HEK293T (cell line): ENCODE data around the gene SLC18A3.

Source experiments
- CTCF ChIA-PET: fragments of 350-600 bp; formaldehyde crosslinking; extraction: SDS; loops from one replicate; lab custom pipeline; 2021; ENCODE audit warnings: antibody characterized with exemption, inconsistent platforms; lab: Yijun Ruan, JAX
- POLR2A ChIA-PET: fragments of 350-600 bp; formaldehyde crosslinking; extraction: SDS; loops from one replicate; lab custom pipeline; 2020; ENCODE audit warnings: antibody characterized with exemption, inconsistent platforms; lab: Yijun Ruan, JAX
- DNase-seq: peaks from one replicate; pipeline ENCODE4 v3.0.0; 2012; ENCODE audit warnings: mixed read lengths; ENCODE audit errors: extremely low spot score
- ARNT ChIP-seq: fragments of 450-650 bp; IDR thresholded peaks from 2 replicates; pipeline ENCODE4 v1.6.1; 2017; ENCODE audit warnings: mild to moderate bottlenecking
- BHLHE40 ChIP-seq: fragments of 450-650 bp; IDR thresholded peaks from 2 replicates; pipeline ENCODE4 v1.6.1; 2016; ENCODE audit warnings: mild to moderate bottlenecking, moderate library complexity, borderline replicate concordance
- CTBP1 ChIP-seq: fragments of 450-650 bp; IDR thresholded peaks from 2 replicates; pipeline ENCODE4 v1.6.1; 2016; ENCODE audit warnings: borderline replicate concordance
- ELF4 ChIP-seq: fragments of 450-650 bp; IDR thresholded peaks from 2 replicates; pipeline ENCODE4 v1.6.1; 2017; ENCODE audit warnings: antibody characterized with exemption
- FOXA1 ChIP-seq: fragments of 450-650 bp; IDR thresholded peaks from 2 replicates; pipeline ENCODE4 v1.6.1; 2016; ENCODE audit warnings: mild to moderate bottlenecking
- FOXK2 ChIP-seq: fragments of 450-650 bp; IDR thresholded peaks from 2 replicates; pipeline ENCODE4 v1.6.1; 2016; ENCODE audit warnings: mild to moderate bottlenecking
- FOXM1 ChIP-seq: fragments of 450-650 bp; IDR thresholded peaks from 2 replicates; pipeline ENCODE4 v1.6.1; 2017; ENCODE audit warnings: mild to moderate bottlenecking, borderline replicate concordance
- HDGF ChIP-seq: fragments of 450-650 bp; IDR thresholded peaks from 2 replicates; pipeline ENCODE4 v1.6.1; 2017; ENCODE audit warnings: antibody characterized with exemption, borderline replicate concordance
- L3MBTL2 ChIP-seq: fragments of 450-650 bp; conservative IDR thresholded peaks from 2 replicates; pipeline ENCODE4 v1.6.1; 2016; ENCODE audit warnings: mild to moderate bottlenecking
- LEF1 ChIP-seq: fragments of 450-650 bp; IDR thresholded peaks from 2 replicates; pipeline ENCODE4 v1.6.1; 2017; ENCODE audit warnings: mild to moderate bottlenecking, borderline replicate concordance
- NFRKB ChIP-seq: fragments of 450-650 bp; IDR thresholded peaks from 2 replicates; pipeline ENCODE4 v1.6.1; 2016; ENCODE audit warnings: mild to moderate bottlenecking, moderate library complexity
- PKNOX1 ChIP-seq: fragments of 450-650 bp; IDR thresholded peaks from 2 replicates; pipeline ENCODE4 v1.6.1; 2016
- SP1 ChIP-seq: fragments of 450-650 bp; IDR thresholded peaks from 2 replicates; pipeline ENCODE4 v1.6.1; 2017
- SUZ12 ChIP-seq: fragments of 450-650 bp; IDR thresholded peaks from 2 replicates; pipeline ENCODE4 v1.6.1; 2016; ENCODE audit warnings: mild to moderate bottlenecking
- TARDBP ChIP-seq: fragments of 450-650 bp; IDR thresholded peaks from 2 replicates; pipeline ENCODE4 v1.6.1; 2016
- ZNF384 ChIP-seq: fragments of 450-650 bp; IDR thresholded peaks from 2 replicates; pipeline ENCODE4 v1.6.1; 2016

SLC18A3 gene

GRCh38 chr10:49579621-49580020 is 30.5 kb upstream of the SLC18A3 start:
- POLR2A ChIA-PET = no interaction called here
- TF ChIP-seq SUZ12 (no peak), FOXK2 (no peak), PKNOX1 (peak; percentile 52), LEF1 (no peak), FOXA1 (no peak), CTBP1 (no peak), L3MBTL2 (no peak)
- DNase-seq = no peak
- CTCF ChIA-PET = interaction anchor here (1.1 kb wide), 1 partner anchor 14 kb away, joined by 3 read pairs; no protein-coding TSS in a partner anchor

- DNase-seq = no peak
- ChIA-PET POLR2A (no interaction called here), CTCF (no interaction called here)
- no peak for TF ChIP-seq CTBP1
- TF ChIP-seq PKNOX1 = no peak
- TF ChIP-seq SUZ12 = no peak
- no peak for TF ChIP-seq HDGF
- no peak for TF ChIP-seq ZNF384
- TF ChIP-seq ARNT = no peak
- TF ChIP-seq LEF1 = no peak
- TF ChIP-seq L3MBTL2 = no peak
- TF ChIP-seq ELF4 = no peak
- no peak for TF ChIP-seq BHLHE40
- TF ChIP-seq FOXK2 = no peak
- TF ChIP-seq FOXM1 = no peak
- TF ChIP-seq NFRKB = no peak
- no peak for TF ChIP-seq FOXA1
- TF ChIP-seq SP1 = no peak
- no peak for TF ChIP-seq TARDBP
Observed at GRCh38 chr10:49585387-49585786, 24.7 kb upstream of the SLC18A3 start.

GRCh38 chr10:49587981-49588380 is 22.1 kb upstream of the SLC18A3 start:
- CTCF ChIA-PET = no interaction called here
- DNase-seq = no peak
- POLR2A ChIA-PET = no interaction called here
- TF ChIP-seq TARDBP (no peak), NFRKB (no peak)

- POLR2A ChIA-PET = interaction anchor here (0.6 kb wide), 1 partner anchor 53 kb away, joined by 3 read pairs; no protein-coding TSS in a partner anchor
- CTCF ChIA-PET = interaction anchor here (0.6 to 1.3 kb wide), 7 partner anchors 9 to 663 kb away, joined by 3 read pairs; partner anchors contain the start of gene C10orf71
- TF ChIP-seq L3MBTL2 = no peak
- no peak for TF ChIP-seq FOXA1
- TF ChIP-seq PKNOX1 = no peak
- TF ChIP-seq SP1 = no peak
- TF ChIP-seq ELF4 = no peak
- no peak for TF ChIP-seq FOXK2
- no peak for TF ChIP-seq ZNF384
- TF ChIP-seq ARNT = no peak
- no peak for TF ChIP-seq NFRKB
- no peak for TF ChIP-seq FOXM1
- TF ChIP-seq SUZ12 = no peak
- no peak for TF ChIP-seq BHLHE40
- no peak for TF ChIP-seq HDGF
- TF ChIP-seq LEF1 = no peak
- TF ChIP-seq CTBP1 = no peak
- no peak for TF ChIP-seq TARDBP
- peak; percentile 74 for DNase-seq
Observed at GRCh38 chr10:49592726-49593563, 17.2 kb upstream of the SLC18A3 start.

GRCh38 chr10:49593564-49593875 is 16.6 kb upstream of the SLC18A3 start:
- TF ChIP-seq ARNT (no peak), CTBP1 (no peak)
- POLR2A ChIA-PET = no interaction called here
- no peak for DNase-seq
- CTCF ChIA-PET = interaction anchor here (0.6 to 1.3 kb wide), 7 partner anchors 10 to 662 kb away, joined by 3 read pairs; partner anchors contain the start of gene C10orf71

GRCh38 chr10:49593998-49594397 is 16.1 kb upstream of the SLC18A3 start:
- TF ChIP-seq ZNF384 = no peak
- TF ChIP-seq SUZ12 = no peak
- no peak for TF ChIP-seq BHLHE40
- no peak for TF ChIP-seq HDGF
- TF ChIP-seq TARDBP = no peak
- TF ChIP-seq ARNT = no peak
- no peak for TF ChIP-seq ELF4
- TF ChIP-seq SP1 = no peak
- TF ChIP-seq FOXK2 = no peak
- no peak for TF ChIP-seq L3MBTL2
- no peak for TF ChIP-seq PKNOX1
- TF ChIP-seq FOXA1 = no peak
- ChIA-PET POLR2A (no interaction called here), CTCF (interaction anchor here (1.0 to 1.3 kb wide), 2 partner anchors 10 to 13 kb away, joined by 3 read pairs; no protein-coding TSS in a partner anchor)
- no peak for DNase-seq
